ENCODE results near the gene DNAJC5G.
A peak's percentile ranks its signal among the peaks of the same experiment; 100 is the strongest.
"Not testable (repeated sequence)": the region's sequence is repeated elsewhere in the genome, so short reads cannot be mapped to it uniquely, and the experiment has no call there.

The DNAJC5G gene

DNA sequence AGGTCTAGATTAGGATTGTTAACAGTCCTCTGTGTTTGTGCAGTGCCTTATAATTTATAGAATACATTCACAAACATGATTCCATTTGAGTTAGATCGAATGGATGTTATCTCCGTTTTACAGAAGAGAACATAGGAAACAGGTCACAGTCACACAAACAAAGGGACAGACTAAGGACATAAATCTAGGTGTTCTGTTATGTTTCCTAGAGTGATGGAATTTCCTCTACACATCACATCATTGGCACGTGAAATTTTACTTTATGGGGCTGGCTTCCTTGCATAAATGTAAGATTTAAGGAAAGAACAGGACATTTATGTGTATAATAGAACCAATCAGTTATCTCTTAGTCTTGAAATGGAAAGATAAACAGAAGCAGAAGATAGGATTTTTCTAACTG lies 13.4 kb downstream of the DNAJC5G start:
- 0 out of 2 replicates have a peak, but pooled peaks cover 8% of the 10 kb centered on the region for H3K27me3 ChIP-seq (ENCODE audit: insufficient read depth, low read length)
- H3K9ac ChIP-seq (ENCODE audit: low read depth, low read length) = no peak overlapping the region
- no peaks in the 10 kb centered on the region; the same call in none of the 2 replicates for H3K4me1 ChIP-seq (ENCODE audit: insufficient read depth, low read length)
- no peak overlapping the region for H3K27ac ChIP-seq (ENCODE audit: low read length)
- no peaks in the 10 kb centered on the region for H3K9me3 ChIP-seq (ENCODE audit: insufficient read depth, low read depth, low read length)
- H3K36me3 ChIP-seq (ENCODE audit: insufficient read depth, low read depth, low read length) = no peaks in the 10 kb centered on the region
- no peak overlapping the region for H3K4me3 ChIP-seq (ENCODE audit: low read length)

DNA sequence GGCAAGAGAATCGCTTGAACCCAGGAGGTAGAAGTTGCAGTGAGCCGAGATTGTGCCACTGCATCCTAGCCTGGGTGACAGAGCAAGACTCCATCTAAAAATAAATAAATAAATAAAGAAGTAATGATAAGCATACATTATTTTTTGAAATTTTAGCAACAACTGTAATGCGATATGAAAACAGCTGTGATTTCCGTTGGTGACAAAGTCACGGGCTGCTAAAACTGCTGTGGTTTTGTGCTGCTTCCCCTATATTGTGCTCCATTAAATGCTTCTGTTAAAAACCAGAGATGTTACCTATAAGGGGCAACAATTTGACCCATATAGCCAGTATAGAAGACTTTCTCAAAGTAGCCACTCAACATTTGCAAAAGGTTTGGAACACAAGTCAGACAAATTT lies 15.3 kb downstream of the DNAJC5G start:
- H3K9ac ChIP-seq (ENCODE audit: low read depth, low read length) = no peak overlapping the region
- H3K4me1 ChIP-seq (ENCODE audit: insufficient read depth, low read length) = no peaks in the 10 kb centered on the region; the same call in 1 of the 2 replicates
- H3K4me3 ChIP-seq (ENCODE audit: low read length) = no peak overlapping the region
- no peak overlapping the region for H3K27ac ChIP-seq (ENCODE audit: low read length)
- no peaks in the 10 kb centered on the region for H3K36me3 ChIP-seq (ENCODE audit: insufficient read depth, low read depth, low read length)
- 0 out of 2 replicates have a peak, but pooled peaks cover 8% of the 10 kb centered on the region for H3K27me3 ChIP-seq (ENCODE audit: insufficient read depth, low read length)
- H3K9me3 ChIP-seq (ENCODE audit: insufficient read depth, low read depth, low read length) = no peaks in the 10 kb centered on the region

DNA sequence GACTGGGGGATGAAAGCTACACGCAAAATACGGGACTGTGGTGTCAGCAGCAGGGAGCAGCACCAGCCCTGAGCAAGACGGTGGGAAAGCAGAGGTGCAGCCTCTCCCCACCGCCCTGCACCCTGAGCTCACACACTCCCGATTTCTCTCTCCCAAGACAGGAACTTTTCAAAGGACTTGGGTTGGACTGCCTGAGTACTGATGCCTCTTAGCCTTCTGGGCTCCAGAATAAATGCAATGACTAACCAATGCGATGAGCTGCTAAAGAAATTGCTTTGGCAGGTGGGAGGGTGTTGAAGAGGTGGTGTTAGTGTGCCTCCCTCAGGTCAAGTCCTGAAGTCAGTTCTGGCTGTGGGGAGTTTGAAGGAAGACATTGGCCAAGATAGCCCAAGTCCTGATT lies 16.6 kb downstream of the DNAJC5G start:
- no peak overlapping the region for H3K27ac ChIP-seq (ENCODE audit: low read length)
- 0 out of 2 replicates have a peak, but pooled peaks cover 8% of the 10 kb centered on the region for H3K27me3 ChIP-seq (ENCODE audit: insufficient read depth, low read length)
- no peak overlapping the region for H3K9ac ChIP-seq (ENCODE audit: low read depth, low read length)
- H3K9me3 ChIP-seq (ENCODE audit: insufficient read depth, low read depth, low read length) = no peaks in the 10 kb centered on the region
- no peaks in the 10 kb centered on the region for H3K36me3 ChIP-seq (ENCODE audit: insufficient read depth, low read depth, low read length)
- H3K4me3 ChIP-seq (ENCODE audit: low read length) = peak overlapping the region; percentile 8; the same call in 1 of the 2 replicates
- H3K4me1 ChIP-seq (ENCODE audit: insufficient read depth, low read length) = no peaks in the 10 kb centered on the region; the same call in 1 of the 2 replicates

DNA sequence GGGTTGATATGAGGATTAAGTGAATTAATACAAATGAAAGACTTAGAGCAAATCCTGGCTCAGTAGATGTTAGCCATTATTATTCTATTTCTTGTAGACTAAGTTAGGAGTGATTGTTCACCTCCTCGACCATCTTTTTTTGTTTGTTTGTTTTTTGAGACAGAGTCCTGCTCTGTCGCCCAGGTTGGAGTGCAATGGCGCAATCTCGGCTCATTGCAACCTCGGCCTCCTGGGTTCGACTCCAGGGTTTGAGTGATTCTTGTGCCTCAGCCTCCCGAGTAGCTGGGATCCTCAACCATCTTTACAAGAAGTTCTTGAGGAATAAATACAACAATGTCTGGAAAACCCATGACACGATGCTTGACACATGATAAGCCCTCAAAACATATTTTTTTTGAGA lies 19.7 kb downstream of the DNAJC5G start:
- no peaks in the 10 kb centered on the region for H3K9me3 ChIP-seq (ENCODE audit: insufficient read depth, low read depth, low read length)
- 0 out of 2 replicates have a peak, but pooled peaks cover 8% of the 10 kb centered on the region for H3K27me3 ChIP-seq (ENCODE audit: insufficient read depth, low read length)
- H3K27ac ChIP-seq (ENCODE audit: low read length) = no peak overlapping the region
- H3K4me1 ChIP-seq (ENCODE audit: insufficient read depth, low read length) = no peaks in the 10 kb centered on the region; the same call in 1 of the 2 replicates
- H3K4me3 ChIP-seq (ENCODE audit: low read length) = no peak overlapping the region
- H3K36me3 ChIP-seq (ENCODE audit: insufficient read depth, low read depth, low read length) = no peaks in the 10 kb centered on the region
- no peak overlapping the region for H3K9ac ChIP-seq (ENCODE audit: low read depth, low read length)

DNA sequence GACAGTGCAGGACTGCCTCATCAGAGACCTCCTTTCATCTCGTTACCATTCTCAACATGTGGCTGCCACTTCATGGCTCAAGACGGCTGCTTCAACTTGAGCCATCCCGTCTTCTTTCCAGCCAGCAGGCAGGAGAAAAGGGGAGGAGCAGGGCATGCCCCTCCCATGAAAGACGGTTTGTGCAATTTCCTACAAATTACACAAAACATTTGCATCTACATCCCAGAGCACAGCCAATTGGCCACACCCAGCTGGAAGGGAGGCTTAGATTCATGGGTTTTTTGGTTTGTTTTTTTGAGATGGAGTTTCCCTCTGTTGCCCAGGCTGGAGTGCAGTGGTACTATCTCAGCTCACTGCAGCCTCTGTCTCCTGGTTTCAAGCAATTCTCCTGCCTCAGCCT lies 21.2 kb downstream of the DNAJC5G start:
- Histone ChIP-seq H3K9ac (ENCODE audit: low read depth, low read length) (no peak overlapping the region), H3K4me1 (ENCODE audit: insufficient read depth, low read length) (no peaks in the 10 kb centered on the region; the same call in 1 of the 2 replicates), H3K27ac (ENCODE audit: low read length) (no peak overlapping the region), H3K9me3 (ENCODE audit: insufficient read depth, low read depth, low read length) (no peaks in the 10 kb centered on the region), H3K4me3 (ENCODE audit: low read length) (no peak overlapping the region), H3K27me3 (ENCODE audit: insufficient read depth, low read length) (0 out of 2 replicates have a peak, but pooled peaks cover 5% of the 10 kb centered on the region), H3K36me3 (ENCODE audit: insufficient read depth, low read depth, low read length) (no peaks in the 10 kb centered on the region)

DNA sequence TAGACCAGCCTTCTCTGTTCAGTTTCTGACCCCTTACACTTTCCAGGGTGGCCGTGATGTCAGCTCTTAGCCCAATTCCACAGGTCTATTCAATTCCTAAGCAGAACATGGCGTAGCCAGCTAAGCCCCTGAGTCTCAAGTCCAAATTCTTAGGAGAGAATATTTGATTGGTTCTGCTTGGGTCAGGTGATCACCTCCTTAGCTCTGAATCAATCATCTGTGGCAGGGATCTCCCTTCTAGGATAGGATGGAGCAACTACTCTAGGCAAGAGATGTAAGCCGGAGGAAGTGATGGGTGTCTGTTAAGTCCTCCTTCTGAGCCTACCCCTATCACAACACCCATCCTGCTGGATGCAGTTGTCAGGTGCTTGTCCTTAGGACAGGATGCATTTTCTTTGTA lies 22.0 kb downstream of the DNAJC5G start:
- H3K4me1 ChIP-seq (ENCODE audit: insufficient read depth, low read length) = no peaks in the 10 kb centered on the region; the same call in 1 of the 2 replicates
- no peak overlapping the region for H3K4me3 ChIP-seq (ENCODE audit: low read length)
- H3K36me3 ChIP-seq (ENCODE audit: insufficient read depth, low read depth, low read length) = no peaks in the 10 kb centered on the region
- H3K27me3 ChIP-seq (ENCODE audit: insufficient read depth, low read length) = no peaks in the 10 kb centered on the region
- H3K9ac ChIP-seq (ENCODE audit: low read depth, low read length) = no peak overlapping the region
- H3K27ac ChIP-seq (ENCODE audit: low read length) = no peak overlapping the region
- H3K9me3 ChIP-seq (ENCODE audit: insufficient read depth, low read depth, low read length) = no peaks in the 10 kb centered on the region

DNA sequence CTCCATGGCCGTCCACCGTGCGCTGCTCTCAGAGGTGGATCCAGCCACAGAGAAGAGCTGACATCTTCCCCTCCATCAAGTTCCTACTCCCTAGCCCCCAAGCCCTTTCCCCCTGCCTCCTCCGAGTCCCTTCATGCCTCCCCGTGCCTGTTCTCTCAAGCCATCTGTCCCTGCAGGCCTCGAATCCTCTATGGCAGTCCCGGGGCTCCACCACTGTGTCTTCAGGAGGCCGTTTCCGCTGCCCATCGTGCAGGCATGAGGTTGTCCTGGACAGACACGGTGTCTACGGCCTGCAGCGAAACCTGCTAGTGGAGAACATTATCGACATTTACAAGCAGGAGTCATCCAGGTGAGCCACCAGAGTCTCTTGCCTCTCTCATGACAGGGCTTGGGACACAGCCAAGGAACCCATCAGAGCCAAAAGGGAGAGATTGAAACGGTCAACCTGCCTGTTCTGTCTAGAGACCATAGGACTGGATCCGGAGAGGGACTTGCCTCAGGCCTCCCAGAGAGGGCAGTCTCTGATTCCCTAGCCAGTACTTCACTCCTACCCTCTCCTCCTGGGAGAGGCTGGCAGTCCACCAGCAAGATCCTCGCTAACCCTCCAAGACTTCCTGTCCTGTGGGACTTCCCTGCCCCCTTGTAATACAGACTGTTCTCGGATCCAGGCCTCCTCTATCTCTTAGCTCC lies 23.3 kb downstream of the DNAJC5G start:
- Histone ChIP-seq H3K9me3 (ENCODE audit: insufficient read depth, low read depth, low read length) (no peaks in the 10 kb centered on the region), H3K36me3 (ENCODE audit: insufficient read depth, low read depth, low read length) (no peaks in the 10 kb centered on the region), H3K4me3 (ENCODE audit: low read length) (no peak overlapping the region), H3K27me3 (ENCODE audit: insufficient read depth, low read length) (no peaks in the 10 kb centered on the region), H3K27ac (ENCODE audit: low read length) (no peak overlapping the region), H3K9ac (ENCODE audit: low read depth, low read length) (no peak overlapping the region), H3K4me1 (ENCODE audit: insufficient read depth, low read length) (no peaks in the 10 kb centered on the region)

DNA sequence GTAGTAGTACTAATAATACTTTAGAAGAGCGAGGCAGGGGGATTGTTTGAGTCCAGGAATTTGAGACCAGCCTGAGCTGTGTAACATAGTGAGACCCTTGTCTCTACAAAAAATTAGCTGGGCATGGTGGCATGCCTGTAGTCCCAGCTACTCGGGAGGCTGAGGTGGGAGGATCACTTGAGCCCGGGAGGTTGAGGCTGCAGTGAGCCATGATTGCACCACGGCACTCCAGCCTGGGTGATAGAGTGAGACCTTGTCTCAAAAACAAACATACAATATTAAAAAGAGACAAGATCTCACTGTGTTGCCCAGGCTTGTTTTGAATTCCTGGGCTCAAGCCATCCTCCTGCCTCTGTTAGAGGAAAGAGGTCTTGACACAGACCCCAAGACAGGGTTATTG lies 25.4 kb downstream of the DNAJC5G start:
- H3K9me3 ChIP-seq (ENCODE audit: insufficient read depth, low read depth, low read length) = not testable (repeated sequence)

DNA sequence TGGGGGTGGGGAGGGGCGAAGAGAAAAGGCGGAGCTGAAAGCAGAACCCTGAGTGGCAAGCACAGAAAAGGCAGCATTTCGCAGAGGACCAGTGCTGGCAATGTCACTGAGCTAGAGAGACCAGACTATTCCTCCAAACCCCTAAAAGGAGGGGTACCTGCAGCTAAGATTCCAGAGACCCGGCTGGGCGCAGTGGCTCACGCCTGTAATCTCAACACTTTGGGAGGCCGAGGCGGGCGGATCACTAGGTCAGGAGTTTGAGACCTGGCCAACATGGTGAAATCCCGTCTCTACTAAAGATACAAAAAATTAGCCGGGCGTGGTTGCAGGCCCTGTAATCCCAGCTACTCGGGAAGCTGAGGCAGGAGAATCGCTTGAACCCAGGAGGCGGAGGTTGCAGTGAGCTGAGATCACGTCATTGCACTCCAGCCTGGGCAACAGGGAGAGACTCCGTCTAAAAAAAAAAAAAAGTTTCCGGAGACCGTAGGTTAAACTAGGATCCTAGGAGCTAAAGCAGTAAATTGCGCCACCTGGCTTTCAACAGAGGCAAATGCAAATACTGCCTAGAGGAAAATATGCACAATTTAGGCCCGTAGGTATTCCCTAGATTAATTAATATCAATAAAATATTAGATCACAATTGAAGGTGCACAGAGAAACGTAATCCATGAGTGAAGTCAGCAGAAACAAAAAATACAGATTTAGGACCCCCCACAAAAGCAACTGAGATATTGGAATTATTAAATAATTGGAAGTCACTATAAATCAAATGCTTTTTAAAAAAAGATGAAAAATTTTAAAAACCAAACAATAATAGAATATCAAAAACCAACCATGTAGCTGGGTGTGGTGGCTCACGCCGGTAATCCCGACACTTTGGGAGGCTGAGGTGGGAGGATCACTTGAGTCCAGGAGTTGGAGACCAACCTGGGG lies 28.1 kb downstream of the DNAJC5G start:
- no peak overlapping the region for H3K27ac ChIP-seq (ENCODE audit: low read length)

More for the DNA sequence above, 25.4 kb downstream of the DNAJC5G start:
- not testable (repeated sequence) for H3K27ac ChIP-seq (ENCODE audit: low read length); H3K4me3 ChIP-seq (ENCODE audit: low read length); H3K36me3 ChIP-seq (ENCODE audit: insufficient read depth, low read depth, low read length); H3K9ac ChIP-seq (ENCODE audit: low read depth, low read length); H3K4me1 ChIP-seq (ENCODE audit: insufficient read depth, low read length)
- H3K27me3 ChIP-seq (ENCODE audit: insufficient read depth, low read length) = peaks cover 14% of the 10 kb centered on the region

DNA sequence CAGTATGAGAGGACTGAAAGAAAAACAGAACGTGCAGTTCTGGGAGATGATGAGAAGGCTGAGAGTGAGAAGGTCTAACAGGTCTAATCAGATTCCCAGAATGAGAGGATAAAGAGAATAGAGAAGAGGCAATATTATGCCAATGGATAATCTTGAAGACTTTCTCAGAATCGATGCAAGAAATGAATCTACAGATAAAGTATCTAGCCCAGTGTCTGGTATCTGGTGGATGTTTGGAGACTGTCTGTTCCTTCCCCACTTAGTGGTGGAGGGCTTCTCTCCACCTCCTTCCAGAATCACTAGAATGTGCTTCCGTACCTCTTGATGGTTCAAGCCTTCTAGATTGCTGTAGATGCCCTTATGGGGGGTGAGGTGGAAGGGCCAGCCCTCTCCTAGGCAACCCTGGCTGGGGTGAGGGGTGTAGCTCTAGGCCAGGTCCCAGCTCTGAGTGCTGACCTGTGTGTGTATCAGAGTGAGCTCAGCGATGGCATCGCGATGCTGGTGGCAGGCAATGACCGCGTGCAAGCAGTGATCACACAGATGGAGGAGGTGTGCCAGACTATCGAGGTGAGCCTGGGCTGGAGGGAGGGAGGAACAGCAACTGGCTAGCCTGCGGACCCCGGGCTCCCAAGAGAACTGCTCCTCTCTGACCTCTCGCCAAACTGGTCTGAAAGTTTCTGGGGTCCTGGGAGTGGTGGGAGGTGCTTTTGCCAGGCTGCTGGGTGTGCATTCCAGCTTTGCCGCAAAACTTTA lies 29.4 kb downstream of the DNAJC5G start:
- no peak overlapping the region for H3K9ac ChIP-seq (ENCODE audit: low read depth, low read length)
- no peaks in the 10 kb centered on the region for H3K9me3 ChIP-seq (ENCODE audit: insufficient read depth, low read depth, low read length)
- no peaks in the 10 kb centered on the region for H3K4me1 ChIP-seq (ENCODE audit: insufficient read depth, low read length)
- H3K27ac ChIP-seq (ENCODE audit: low read length) = no peak overlapping the region
- H3K4me3 ChIP-seq (ENCODE audit: low read length) = no peak overlapping the region
- peaks cover 55% of the 10 kb centered on the region for H3K27me3 ChIP-seq (ENCODE audit: insufficient read depth, low read length)
- no peaks in the 10 kb centered on the region; the same call in 1 of the 2 replicates for H3K36me3 ChIP-seq (ENCODE audit: insufficient read depth, low read depth, low read length)

More for the DNA sequence above, 28.1 kb downstream of the DNAJC5G start:
- peaks cover 42% of the 10 kb centered on the region for H3K27me3 ChIP-seq (ENCODE audit: insufficient read depth, low read length)
- no peaks in the 10 kb centered on the region for H3K36me3 ChIP-seq (ENCODE audit: insufficient read depth, low read depth, low read length)
- H3K9ac ChIP-seq (ENCODE audit: low read depth, low read length) = no peak overlapping the region; the same call in 1 of the 2 replicates
- H3K4me1 ChIP-seq (ENCODE audit: insufficient read depth, low read length) = no peaks in the 10 kb centered on the region
- no peaks in the 10 kb centered on the region for H3K9me3 ChIP-seq (ENCODE audit: insufficient read depth, low read depth, low read length)
- H3K4me3 ChIP-seq (ENCODE audit: low read length) = peak overlapping the region; percentile 30; the same call in 1 of the 2 replicates

DNA sequence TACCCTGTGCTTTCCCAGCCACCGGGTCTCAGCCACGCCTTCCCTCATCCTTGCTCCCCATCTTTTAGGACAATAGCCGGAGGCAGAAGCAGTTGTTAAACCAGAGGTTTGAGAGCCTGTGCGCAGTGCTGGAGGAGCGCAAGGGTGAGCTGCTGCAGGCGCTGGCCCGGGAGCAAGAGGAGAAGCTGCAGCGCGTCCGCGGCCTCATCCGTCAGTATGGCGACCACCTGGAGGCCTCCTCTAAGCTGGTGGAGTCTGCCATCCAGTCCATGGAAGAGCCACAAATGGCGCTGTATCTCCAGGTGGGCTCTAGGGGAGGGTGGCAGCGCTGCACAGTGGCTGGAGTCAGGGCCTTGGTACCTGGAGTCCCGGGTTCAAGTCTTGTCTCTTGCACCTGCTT lies 30.3 kb downstream of the DNAJC5G start:
- Histone ChIP-seq H3K9me3 (ENCODE audit: insufficient read depth, low read depth, low read length) (no peaks in the 10 kb centered on the region), H3K9ac (ENCODE audit: low read depth, low read length) (no peak overlapping the region), H3K36me3 (ENCODE audit: insufficient read depth, low read depth, low read length) (no peaks in the 10 kb centered on the region; the same call in 1 of the 2 replicates), H3K4me1 (ENCODE audit: insufficient read depth, low read length) (no peaks in the 10 kb centered on the region), H3K27ac (ENCODE audit: low read length) (no peak overlapping the region), H3K27me3 (ENCODE audit: insufficient read depth, low read length) (peaks cover 58% of the 10 kb centered on the region), H3K4me3 (ENCODE audit: low read length) (no peak overlapping the region)
